ENCODE results near the gene PDK1. TPM values are rescaled to one million over a fixed set of nuclear protein-coding genes. Genes with fewer than 3 reads are reported as not detected.
"Not testable (repeated sequence)": the region's sequence is repeated elsewhere in the genome, so short reads cannot be mapped to it uniquely, and the experiment has no call there.

Gene PDK1
- total RNA-seq, 3 donors from 2014 or later = 11.6 to 16.5 (median 14.7) TPM

- no peaks in the 10 kb centered on the region for H3K4me1 ChIP-seq (ENCODE audit: low read depth)
- H3K9me3 ChIP-seq = no peaks in the 10 kb centered on the region
- no peak for ATAC-seq
- TF ChIP-seq CTCF (IDR thresholded peaks at IDR 0.05) = no peak
- H3K4me3 ChIP-seq = no peak overlapping the region
- intact Hi-C loops (cut with DNase I, micrococcal nuclease) = no loop called here
- H3K36me3 ChIP-seq (ENCODE audit: low read depth) = no peaks in the 10 kb centered on the region
- DNase-seq = no peak
These were observed 33.0 kb downstream of the PDK1 start for GRCh38 chr2:172588931-172589330.

- H3K4me3 ChIP-seq; ATAC-seq; DNase-seq; H3K9me3 ChIP-seq; intact Hi-C loops (cut with DNase I, micrococcal nuclease); H3K36me3 ChIP-seq (ENCODE audit: low read depth); H3K4me1 ChIP-seq (ENCODE audit: low read depth): not testable (repeated sequence)
These were observed 35.5 kb downstream of the PDK1 start for GRCh38 chr2:172591386-172591785.

GRCh38 chr2:172592190-172592589 lies 36.3 kb downstream of the PDK1 start:
- DNase-seq; H3K4me1 ChIP-seq (ENCODE audit: low read depth); H3K9me3 ChIP-seq; H3K4me3 ChIP-seq; ATAC-seq; H3K36me3 ChIP-seq (ENCODE audit: low read depth); intact Hi-C loops (cut with DNase I, micrococcal nuclease): not testable (repeated sequence)

- ATAC-seq (no peak), DNase-seq (no peak)
- H3K9me3 ChIP-seq = no peaks in the 10 kb centered on the region
- H3K4me1 ChIP-seq (ENCODE audit: low read depth) = no peaks in the 10 kb centered on the region
- no peak overlapping the region for H3K4me3 ChIP-seq
- H3K36me3 ChIP-seq (ENCODE audit: low read depth) = no peaks in the 10 kb centered on the region
- intact Hi-C loops (cut with DNase I, micrococcal nuclease) = no loop called here
- TF ChIP-seq CTCF (IDR thresholded peaks at IDR 0.05) = no peak
These were observed 40.9 kb downstream of the PDK1 start for GRCh38 chr2:172596776-172597175.

GRCh38 chr2:172597176-172597842 lies 41.4 kb downstream of the PDK1 start:
- no peak for TF ChIP-seq CTCF (IDR thresholded peaks at IDR 0.05)
- DNase-seq (no peak), ATAC-seq (no peak)
- Histone ChIP-seq H3K4me3 (no peak overlapping the region), H3K9me3 (no peaks in the 10 kb centered on the region), H3K36me3 (ENCODE audit: low read depth) (no peaks in the 10 kb centered on the region), H3K4me1 (ENCODE audit: low read depth) (no peaks in the 10 kb centered on the region)
- intact Hi-C loops (cut with DNase I, micrococcal nuclease) = no loop called here

- Histone ChIP-seq H3K36me3 (ENCODE audit: low read depth) (no peaks in the 10 kb centered on the region), H3K9me3 (no peaks in the 10 kb centered on the region), H3K4me3 (no peak overlapping the region), H3K4me1 (ENCODE audit: low read depth) (no peaks in the 10 kb centered on the region)
- no peak for DNase-seq
- intact Hi-C loops (cut with DNase I, micrococcal nuclease) = loop anchor here in 1 of 2 donors (10.0 kb wide), 1 partner anchor 105 kb away; no protein-coding TSS in a partner anchor
- TF ChIP-seq CTCF (IDR thresholded peaks at IDR 0.05) = no peak
- ATAC-seq = no peak
These were observed 44.1 kb downstream of the PDK1 start for GRCh38 chr2:172599947-172600346.
